ENCODE measurements around the gene SYNJ2BP.

SYNJ2BP gene

DNA sequence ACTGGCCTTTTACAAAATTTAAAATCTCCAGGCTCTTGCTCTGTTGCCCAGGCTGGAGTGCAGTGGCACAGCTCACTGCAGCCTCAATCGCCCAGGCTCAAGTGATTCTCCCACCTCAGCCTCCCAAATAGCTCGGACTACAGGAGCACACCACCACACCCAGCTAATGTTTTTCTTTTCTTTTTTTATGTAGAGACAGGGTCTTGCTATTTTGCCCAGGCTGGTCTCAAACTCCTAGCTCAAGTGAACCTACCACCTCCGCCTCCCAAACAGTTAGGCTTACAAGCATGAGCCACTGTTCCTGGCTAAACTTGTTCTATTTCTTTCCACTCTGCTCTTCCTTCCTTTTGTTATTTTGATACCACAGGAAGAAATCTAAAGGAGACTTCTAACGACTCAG is 15.2 kb downstream of the SYNJ2BP start:
- no peak for TF ChIP-seq CTCF (IDR thresholded peaks at IDR 0.05; ENCODE audit: low read depth, low read length, missing control alignments)

GRCh38 chr14:70398706-70399431 is 18.0 kb downstream of the SYNJ2BP start:
- H3K4me3 ChIP-seq (ENCODE audit: low read depth, low read length): no peak overlapping the region
- TF ChIP-seq CTCF (IDR thresholded peaks at IDR 0.05; ENCODE audit: low read depth, low read length, missing control alignments): no peak
- DNase-seq (ENCODE audit: low read depth): no peak

More for the DNA sequence above, 15.2 kb downstream of the SYNJ2BP start:
- H3K4me3 ChIP-seq (ENCODE audit: low read depth, low read length): no peak overlapping the region
- no peak for DNase-seq (ENCODE audit: low read depth)

- H3K4me3 ChIP-seq (ENCODE audit: low read depth, low read length): no peak overlapping the region
- TF ChIP-seq CTCF (IDR thresholded peaks at IDR 0.05; ENCODE audit: low read depth, low read length, missing control alignments): no peak
- no peak for DNase-seq (ENCODE audit: low read depth)
Measured at GRCh38 chr14:70398280-70398679, 18.6 kb downstream of the SYNJ2BP start.

DNA sequence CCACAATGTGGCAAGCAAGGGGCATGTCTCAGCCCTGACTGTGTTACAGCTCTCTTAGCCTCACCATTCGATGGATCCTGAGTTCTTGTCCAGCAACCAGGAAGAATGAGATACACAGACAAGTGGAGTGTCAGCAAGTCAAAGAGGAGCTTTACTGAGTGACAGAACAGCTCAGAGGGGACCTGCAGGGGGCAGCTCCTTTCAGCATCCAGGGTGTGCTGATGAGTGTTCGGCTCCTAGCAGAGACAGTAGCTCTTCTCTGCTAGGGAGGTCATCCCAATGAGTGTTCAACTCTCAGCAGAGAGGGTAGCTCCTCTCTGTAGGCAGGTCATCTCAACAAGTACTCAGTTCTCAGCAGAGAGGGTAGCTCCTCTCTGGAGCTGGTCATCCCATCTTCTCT is 19.1 kb downstream of the SYNJ2BP start:
- no peak for TF ChIP-seq CTCF (IDR thresholded peaks at IDR 0.05; ENCODE audit: low read depth, low read length, missing control alignments)
- DNase-seq (ENCODE audit: low read depth): no peak
- H3K4me3 ChIP-seq (ENCODE audit: low read depth, low read length): no peak overlapping the region

DNA sequence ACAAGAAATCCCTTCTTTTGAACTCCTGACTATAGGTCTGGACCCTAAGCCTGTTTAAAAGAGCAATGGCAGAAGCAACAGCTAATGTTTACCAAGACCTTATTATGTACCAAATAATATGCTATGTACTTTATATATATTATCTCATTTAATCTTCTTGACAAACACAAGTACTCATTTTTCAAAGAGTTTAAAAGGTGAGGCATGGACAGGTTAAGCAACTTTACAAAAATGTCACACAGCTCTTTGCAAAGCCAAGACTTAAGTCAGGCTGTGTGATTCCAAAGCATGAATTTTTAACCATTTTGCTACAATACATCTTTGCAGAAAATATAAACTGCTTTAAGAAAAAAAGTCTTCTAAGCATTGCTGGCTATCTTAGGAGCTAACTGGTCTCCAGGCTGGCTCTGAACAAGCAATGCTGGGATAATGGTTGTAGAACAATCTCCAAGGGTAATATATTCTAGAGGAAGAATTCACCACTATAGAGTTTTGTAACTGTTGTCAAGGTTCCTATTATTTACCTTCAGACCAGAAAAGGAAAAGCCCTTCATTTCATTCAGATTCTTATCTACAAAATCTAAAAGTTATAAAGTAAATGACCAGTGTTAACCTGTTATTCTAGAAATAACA is 22.1 kb downstream of the SYNJ2BP start:
- no peak for TF ChIP-seq CTCF (IDR thresholded peaks at IDR 0.05; ENCODE audit: low read depth, low read length, missing control alignments)

GRCh38 chr14:70392676-70393075 is 24.2 kb downstream of the SYNJ2BP start:
- TF ChIP-seq CTCF (IDR thresholded peaks at IDR 0.05; ENCODE audit: low read depth, low read length, missing control alignments): no peak

More for the DNA sequence above, 22.1 kb downstream of the SYNJ2BP start:
- no peak for DNase-seq (ENCODE audit: low read depth)
- H3K4me3 ChIP-seq (ENCODE audit: low read depth, low read length): no peak overlapping the region

More at GRCh38 chr14:70392676-70393075, 24.2 kb downstream of the SYNJ2BP start:
- no peak overlapping the region for H3K4me3 ChIP-seq (ENCODE audit: low read depth, low read length)
- DNase-seq (ENCODE audit: low read depth): no peak
